Activated CD4-positive, alpha-beta T cell treated with anti-CD3 and anti-CD28 coated beads for 1 hour (primary cell): ENCODE measurements around the gene USP17L18.
"Not testable (repeated sequence)": the region's sequence is repeated elsewhere in the genome, so short reads cannot be mapped to it uniquely, and the experiment has no call there.

Experiments used
- DNase-seq: peaks from one replicate; pipeline ENCODE4 v3.0.0-alpha.2; 2020

The USP17L18 gene

GRCh38 chr4:9247953-9248680 lies at the start of gene USP17L18:
Gene USP17L18, plus strand, starts transcription at chr4:9248630. Its CDS starts 0 bp downstream, at chr4:9248630.
- DNase-seq, result peak; percentile 7

- not testable (repeated sequence) for DNase-seq
Observed at GRCh38 chr4:9210357-9210756, 38.1 kb upstream of the USP17L18 start, which contains the start of gene USP17L10. Gene USP17L10, plus strand, starts transcription at chr4:9210657. Its CDS starts 0 bp downstream, at chr4:9210657.

- DNase-seq, result not testable (repeated sequence)
Observed at GRCh38 chr4:9214701-9215100, 33.7 kb upstream of the USP17L18 start.

- not testable (repeated sequence) for DNase-seq
Observed at GRCh38 chr4:9215105-9215504, 33.3 kb upstream of the USP17L18 start, which contains the start of gene USP17L11. Gene USP17L11, plus strand, starts transcription at chr4:9215405. Its CDS starts 0 bp downstream, at chr4:9215405.

- not testable (repeated sequence) for DNase-seq
Observed at GRCh38 chr4:9219852-9220251, 28.6 kb upstream of the USP17L18 start, which contains the start of gene USP17L12. Gene USP17L12, plus strand, starts transcription at chr4:9220152. Its CDS starts 0 bp downstream, at chr4:9220152.

GRCh38 chr4:9224596-9224995 lies 23.8 kb upstream of the USP17L18 start, which contains the start of gene USP17L13:
Gene USP17L13, plus strand, starts transcription at chr4:9224896. Its CDS starts 0 bp downstream, at chr4:9224896.
- not testable (repeated sequence) for DNase-seq

GRCh38 chr4:9230249-9230648 lies 18.2 kb upstream of the USP17L18 start:
- DNase-seq, result peak; percentile 5

GRCh38 chr4:9234085-9234484 lies 14.3 kb upstream of the USP17L18 start, which contains the start of gene USP17L15:
Gene USP17L15, plus strand, starts transcription at chr4:9234385. Its CDS starts 0 bp downstream, at chr4:9234385.
- not testable (repeated sequence) for DNase-seq

GRCh38 chr4:9238461-9238860 lies 10.0 kb upstream of the USP17L18 start:
- DNase-seq, result not testable (repeated sequence)

GRCh38 chr4:9243579-9243978 lies 4.9 kb upstream of the USP17L18 start, which contains the start of gene USP17L17:
Gene USP17L17, plus strand, starts transcription at chr4:9243879. Its CDS starts 0 bp downstream, at chr4:9243879.
- not testable (repeated sequence) for DNase-seq

GRCh38 chr4:9253078-9253477 lies 4.6 kb downstream of the USP17L18 start, which contains the start of gene USP17L19:
Gene USP17L19, plus strand, starts transcription at chr4:9253378. Its CDS starts 0 bp downstream, at chr4:9253378.
- DNase-seq, result not testable (repeated sequence)

- not testable (repeated sequence) for DNase-seq
Observed at GRCh38 chr4:9257824-9258223, 9.4 kb downstream of the USP17L18 start, which contains the start of gene USP17L20. Gene USP17L20, plus strand, starts transcription at chr4:9258124. Its CDS starts 0 bp downstream, at chr4:9258124.

- DNase-seq, result not testable (repeated sequence)
Observed at GRCh38 chr4:9262572-9262971, 14.1 kb downstream of the USP17L18 start, which contains the start of gene USP17L21. Gene USP17L21, plus strand, starts transcription at chr4:9262872. Its CDS starts 0 bp downstream, at chr4:9262872.

- not testable (repeated sequence) for DNase-seq
Observed at GRCh38 chr4:9267319-9267718, 18.9 kb downstream of the USP17L18 start, which contains the start of gene USP17L22. Gene USP17L22, plus strand, starts transcription at chr4:9267619. Its CDS starts 0 bp downstream, at chr4:9267619.

- peak; percentile 25 for DNase-seq
Observed at GRCh38 chr4:9271719-9272118, 23.3 kb downstream of the USP17L18 start.
